HCEC 1CT (cell line): ENCODE results near the gene EPM2AIP1.
"Not testable (repeated sequence)": the region's sequence is repeated elsewhere in the genome, so short reads cannot be mapped to it uniquely, and the experiment has no call there.

Source experiments
- DNase-seq: peaks from one replicate; pipeline ENCODE4 v3.0.0-alpha.2; 2017

The EPM2AIP1 gene

GRCh38 chr3:36992806-36993325 is at the start of gene EPM2AIP1:
Gene EPM2AIP1 (minus strand): TSS chr3:36993131. CDS start chr3:36993077, 54 bp downstream.
- peak; percentile 100 for DNase-seq

- not testable (repeated sequence) for DNase-seq
These were observed 49.8 kb upstream of the EPM2AIP1 start for GRCh38 chr3:37042712-37043111.

- DNase-seq: no peak
These were observed 48.7 kb upstream of the EPM2AIP1 start for GRCh38 chr3:37041546-37042195.

- peak; percentile 53 for DNase-seq
These were observed 47.3 kb upstream of the EPM2AIP1 start for GRCh38 chr3:37040231-37040630.

GRCh38 chr3:37039161-37039846 is 46.4 kb upstream of the EPM2AIP1 start:
- no peak for DNase-seq

- DNase-seq: no peak
These were observed 44.4 kb upstream of the EPM2AIP1 start for GRCh38 chr3:37037352-37037751.

- DNase-seq: no peak
These were observed 40.0 kb upstream of the EPM2AIP1 start for GRCh38 chr3:37032961-37033360.

- DNase-seq: no peak
These were observed 38.3 kb upstream of the EPM2AIP1 start for GRCh38 chr3:37031096-37031682.

GRCh38 chr3:37030588-37030987 is 37.7 kb upstream of the EPM2AIP1 start:
- no peak for DNase-seq

GRCh38 chr3:37029516-37030163 is 36.7 kb upstream of the EPM2AIP1 start:
- no peak for DNase-seq

- no peak for DNase-seq
These were observed 36.2 kb upstream of the EPM2AIP1 start for GRCh38 chr3:37029111-37029510.

- DNase-seq: no peak
These were observed 35.4 kb upstream of the EPM2AIP1 start for GRCh38 chr3:37028329-37028728.

- DNase-seq: no peak
These were observed 33.9 kb upstream of the EPM2AIP1 start for GRCh38 chr3:37026851-37027250.

- no peak for DNase-seq
These were observed 32.8 kb upstream of the EPM2AIP1 start for GRCh38 chr3:37025561-37026335.

- DNase-seq: no peak
These were observed 32.0 kb upstream of the EPM2AIP1 start for GRCh38 chr3:37024820-37025405.

- peak; percentile 17 for DNase-seq
These were observed 31.2 kb upstream of the EPM2AIP1 start for GRCh38 chr3:37024092-37024491.

- no peak for DNase-seq
These were observed 24.8 kb upstream of the EPM2AIP1 start for GRCh38 chr3:37017683-37018082.

- DNase-seq: no peak
These were observed 24.0 kb upstream of the EPM2AIP1 start for GRCh38 chr3:37016903-37017302.

GRCh38 chr3:37015642-37016041 is 22.7 kb upstream of the EPM2AIP1 start:
- DNase-seq: no peak

GRCh38 chr3:37014620-37015019 is 21.7 kb upstream of the EPM2AIP1 start:
- no peak for DNase-seq

- DNase-seq: peak; percentile 89
These were observed 674 bp upstream of the EPM2AIP1 start, which contains the start of gene MLH1 for GRCh38 chr3:36993326-36994283. Gene MLH1 (plus strand): TSS chr3:36993518. CDS start chr3:36993548, 30 bp downstream.
